Ovary (tissue), 3 donors: ENCODE measurements around the gene NME7.

ENCODE experiments used
- CTCF ChIP-seq, 3 donors: fragments of 450-650 bp in 2 of 3; fragments of 200-600 bp in 1 of 3; IDR thresholded peaks; one replicate each; pipeline versions ENCODE4 v1.5.1 to v1.8.0; 2016 to 2022; ENCODE audit warnings: antibody characterized with exemption in 3 of 3, mild to moderate bottlenecking in 1 of 3
- EP300 ChIP-seq: sonication (generic); formaldehyde crosslinking; IDR thresholded peaks from one replicate; pipeline ENCODE4 v1.6.1; 2017; ENCODE audit warnings: antibody characterized with exemption
- POLR2A ChIP-seq: fragments of 450-650 bp; IDR thresholded peaks from one replicate; pipeline ENCODE4 v1.6.1; 2017; ENCODE audit warnings: antibody characterized with exemption, mild to moderate bottlenecking, moderate library complexity
- donor health status: DM: no; HTN: no; CAD: no.

- TF ChIP-seq CTCF (IDR thresholded peaks at IDR 0.05) (no peak), POLR2A (no peak), EP300 (no peak)
These were observed 259.4 kb downstream of the NME7 start for GRCh38 chr1:169108223-169108622.
